Nucleus accumbens (tissue), 56 donors: ENCODE data around the gene NUP88.

Source experiments
- DNase-seq, 56 donors: peaks; one replicate each; lab custom pipeline; 2025; lab: John Stamatoyannopoulos, UW

NUP88 gene

GRCh38 chr17:5362162-5362811 is 57.2 kb downstream of the NUP88 start:
- DNase-seq: no peak

GRCh38 chr17:5361426-5361825 is 58.0 kb downstream of the NUP88 start:
- DNase-seq: no peak

GRCh38 chr17:5355421-5356129 is 63.9 kb downstream of the NUP88 start:
- DNase-seq: no peak

- no peak for DNase-seq
These were observed 64.5 kb downstream of the NUP88 start for GRCh38 chr17:5354886-5355415.

GRCh38 chr17:5354310-5354709 is 65.2 kb downstream of the NUP88 start:
- no peak for DNase-seq

- DNase-seq: no peak
These were observed 66.7 kb downstream of the NUP88 start for GRCh38 chr17:5352681-5353289.

- DNase-seq: no peak
These were observed 74.5 kb downstream of the NUP88 start for GRCh38 chr17:5344914-5345313.
